ENCODE measurements around the gene RNF166. TPM values are rescaled to one million over a fixed set of nuclear protein-coding genes. Genes with fewer than 3 reads are reported as not detected.
A peak's percentile ranks its signal among the peaks of the same experiment; 100 is the strongest.

Gene RNF166
- total and polyA plus RNA-seq, 2 donors from 2014 or later: 16.3 to 31.4 TPM

DNA sequence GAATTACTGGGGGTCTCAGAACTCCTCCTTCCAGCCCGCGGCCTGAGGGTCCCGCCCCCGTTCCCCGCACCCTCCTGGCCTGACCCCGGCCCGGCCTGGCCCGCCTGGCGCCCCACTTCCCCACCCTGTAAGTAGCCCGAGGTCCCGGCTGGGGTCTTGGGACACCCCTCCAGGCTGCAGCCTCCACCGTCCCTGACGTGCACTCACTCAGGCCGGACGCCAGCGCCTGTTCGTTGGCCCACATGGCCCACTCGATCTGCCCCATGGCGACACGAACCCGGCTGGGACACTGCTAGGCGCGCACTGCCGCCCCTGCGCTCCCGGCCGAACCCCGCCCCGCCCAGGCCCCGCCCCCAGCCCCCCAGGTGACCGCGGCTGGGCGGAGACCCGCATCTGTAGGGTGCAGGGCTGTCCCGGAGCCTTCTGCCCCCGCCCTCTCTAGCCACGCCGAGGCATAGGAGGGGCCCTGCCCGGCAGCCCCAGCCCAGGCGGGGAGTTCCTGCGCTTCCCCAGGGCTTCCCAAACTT, 55.4 kb downstream of the RNF166 start, which contains the start of gene CYBA:
Gene CYBA (minus strand): TSS at position 305 of the 527 bp plus-strand sequence. CDS start 40 bp downstream, at position 265.
- Histone ChIP-seq H3K27ac (ENCODE audit: low read depth in 2 of 2, low read length in 2 of 2) (peak within 1 kb of the TSS; percentile 67 to 70), H3K36me3 (ENCODE audit: control insufficient read depth in 2 of 3, insufficient read depth in 3 of 3, low read length in 3 of 3) (peaks cover 0 to 3% (median 0%) of the 10 kb centered on the region in 3 donors), H3K27me3 (ENCODE audit: control insufficient read depth, insufficient read depth, low read length) (no peaks in the 10 kb centered on the region), H3K4me3 (ENCODE audit: low read length in 3 of 3) (peak within 1 kb of the TSS; percentile 39 to 73 (median 53)), H3K9me3 (ENCODE audit: control insufficient read depth in 2 of 3, insufficient read depth in 1 of 3, low read length in 3 of 3) (no peaks in the 10 kb centered on the region), H3K4me1 (ENCODE audit: control insufficient read depth in 2 of 3, insufficient read depth in 2 of 3, low read depth in 1 of 3, low read length in 3 of 3) (peaks cover 0 to 12% (median 3%) of the 10 kb centered on the region in 3 donors), H3K9ac (ENCODE audit: low read length in 3 of 3) (peak within 1 kb of the TSS; percentile 11 to 78 (median 55))
- TF ChIP-seq, protein P1, sequence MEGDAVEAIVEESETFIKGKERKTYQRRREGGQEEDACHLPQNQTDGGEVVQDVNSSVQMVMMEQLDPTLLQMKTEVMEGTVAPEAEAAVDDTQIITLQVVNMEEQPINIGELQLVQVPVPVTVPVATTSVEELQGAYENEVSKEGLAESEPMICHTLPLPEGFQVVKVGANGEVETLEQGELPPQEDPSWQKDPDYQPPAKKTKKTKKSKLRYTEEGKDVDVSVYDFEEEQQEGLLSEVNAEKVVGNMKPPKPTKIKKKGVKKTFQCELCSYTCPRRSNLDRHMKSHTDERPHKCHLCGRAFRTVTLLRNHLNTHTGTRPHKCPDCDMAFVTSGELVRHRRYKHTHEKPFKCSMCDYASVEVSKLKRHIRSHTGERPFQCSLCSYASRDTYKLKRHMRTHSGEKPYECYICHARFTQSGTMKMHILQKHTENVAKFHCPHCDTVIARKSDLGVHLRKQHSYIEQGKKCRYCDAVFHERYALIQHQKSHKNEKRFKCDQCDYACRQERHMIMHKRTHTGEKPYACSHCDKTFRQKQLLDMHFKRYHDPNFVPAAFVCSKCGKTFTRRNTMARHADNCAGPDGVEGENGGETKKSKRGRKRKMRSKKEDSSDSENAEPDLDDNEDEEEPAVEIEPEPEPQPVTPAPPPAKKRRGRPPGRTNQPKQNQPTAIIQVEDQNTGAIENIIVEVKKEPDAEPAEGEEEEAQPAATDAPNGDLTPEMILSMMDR (IDR thresholded peaks at IDR 0.05; ENCODE audit: borderline replicate concordance, extremely low read depth, insufficient read depth): no peak
- intact Hi-C loops (cut with DNase I): no loop called here
- DNase-seq (peak; percentile 63 to 95 (median 80)), FAIRE-seq (no peak)

DNA sequence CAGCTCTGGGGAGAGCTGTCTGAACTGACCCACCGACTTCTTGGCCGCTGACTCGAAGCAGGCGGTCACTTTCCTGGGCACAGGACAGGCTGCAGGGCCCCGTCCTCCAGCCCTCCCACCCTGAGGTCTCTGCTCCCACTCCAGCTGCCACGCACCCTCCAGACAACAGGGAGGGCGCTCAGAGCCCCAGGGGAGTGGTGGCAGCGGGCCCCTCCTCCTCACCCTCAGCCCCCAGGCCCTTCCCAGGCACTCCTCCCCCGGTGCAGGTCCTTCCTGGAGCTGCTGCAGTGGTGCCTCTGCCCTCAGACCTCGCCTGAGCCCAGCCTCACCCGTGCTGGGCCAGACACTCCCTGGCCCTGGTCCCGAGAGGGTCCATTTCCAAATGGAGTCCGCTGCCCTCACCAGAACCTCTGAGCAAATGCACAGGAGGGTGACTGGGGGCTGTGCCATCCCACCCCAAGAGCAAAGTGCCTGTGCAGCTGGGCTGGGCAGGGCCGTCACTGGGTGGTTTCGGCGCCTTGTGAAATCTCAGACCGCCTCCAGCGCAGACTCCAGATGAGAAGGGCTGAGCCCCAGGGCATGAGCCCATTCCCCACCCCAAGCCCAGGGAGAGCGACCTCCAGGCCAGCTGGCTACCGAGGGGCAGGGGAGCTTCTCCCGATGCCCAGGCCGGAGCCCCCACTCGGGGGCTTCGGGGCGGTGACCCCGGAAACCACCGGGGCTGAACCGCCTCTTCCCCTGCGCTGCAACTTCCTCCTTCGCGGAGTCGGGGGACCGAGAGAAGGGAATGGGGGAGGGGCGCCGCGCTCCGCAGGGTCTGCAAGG, 56.1 kb downstream of the RNF166 start:
- H3K9me3 ChIP-seq (ENCODE audit: control insufficient read depth in 2 of 3, insufficient read depth in 1 of 3, low read length in 3 of 3): no peaks in the 10 kb centered on the region
- DNase-seq (peak; percentile 46 to 90 (median 57)), FAIRE-seq (no peak)
- intact Hi-C loops (cut with DNase I): no loop called here
- peaks cover 0 to 12% (median 3%) of the 10 kb centered on the region in 3 donors for H3K4me1 ChIP-seq (ENCODE audit: control insufficient read depth in 2 of 3, insufficient read depth in 2 of 3, low read depth in 1 of 3, low read length in 3 of 3)
- H3K27ac ChIP-seq (ENCODE audit: low read depth in 2 of 2, low read length in 2 of 2): peak overlapping the region; percentile 53 to 67
- peak overlapping the region; percentile 39 to 73 (median 53) for H3K4me3 ChIP-seq (ENCODE audit: low read length in 3 of 3)
- TF ChIP-seq, protein P1 (IDR thresholded peaks at IDR 0.05; ENCODE audit: borderline replicate concordance, extremely low read depth, insufficient read depth): no peak
- H3K27me3 ChIP-seq (ENCODE audit: control insufficient read depth, insufficient read depth, low read length): no peaks in the 10 kb centered on the region
- H3K36me3 ChIP-seq (ENCODE audit: control insufficient read depth in 2 of 3, insufficient read depth in 3 of 3, low read length in 3 of 3): peaks cover 0 to 3% (median 0%) of the 10 kb centered on the region in 3 donors
- peak overlapping the region in 2 of 3 donors; percentile 55 to 65 for H3K9ac ChIP-seq (ENCODE audit: low read length in 3 of 3)

DNA sequence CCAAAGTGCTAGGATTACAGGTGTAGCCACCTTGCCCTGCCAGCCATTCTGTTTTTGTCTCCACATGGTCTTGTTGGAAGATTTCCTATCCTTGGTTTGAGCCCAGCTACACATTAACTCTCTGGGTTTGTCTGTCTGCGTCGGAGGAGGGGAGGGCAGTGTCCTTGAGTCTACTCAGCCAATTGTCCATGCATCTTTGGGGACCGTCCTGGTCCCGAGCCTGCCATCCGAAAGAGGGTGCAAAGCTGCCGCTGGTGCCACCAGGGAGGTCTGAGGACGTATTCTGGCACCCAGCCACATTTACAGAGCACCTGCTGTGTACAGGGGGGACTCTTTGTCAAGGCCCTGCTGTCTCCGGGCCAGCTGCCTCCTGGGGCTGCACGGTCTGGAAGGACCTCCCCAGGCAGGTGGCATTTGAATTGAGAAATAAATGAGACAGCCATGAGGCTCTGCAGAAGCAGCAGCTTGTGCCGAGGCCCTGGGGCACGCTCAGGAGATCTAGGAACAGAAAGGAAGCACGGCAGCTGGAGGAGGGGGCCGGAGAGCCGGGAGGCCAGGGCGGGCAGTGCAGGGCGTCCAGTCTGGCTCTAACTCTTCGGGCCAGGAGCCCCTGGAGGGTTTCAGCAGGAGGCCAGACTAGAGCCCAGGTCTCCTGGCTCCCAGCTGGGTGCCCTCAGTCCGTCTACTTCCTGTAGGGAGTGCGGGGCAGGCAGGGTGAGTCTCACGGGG, 56.8 kb downstream of the RNF166 start:
- Histone ChIP-seq H3K27ac (ENCODE audit: low read depth in 2 of 2, low read length in 2 of 2) (peak overlapping the region; percentile 41 to 47), H3K4me1 (ENCODE audit: control insufficient read depth in 2 of 3, insufficient read depth in 2 of 3, low read depth in 1 of 3, low read length in 3 of 3) (peaks cover 0 to 12% (median 3%) of the 10 kb centered on the region in 3 donors), H3K27me3 (ENCODE audit: control insufficient read depth, insufficient read depth, low read length) (no peaks in the 10 kb centered on the region), H3K4me3 (ENCODE audit: low read length in 3 of 3) (peak overlapping the region in 2 of 3 donors; percentile 34 to 73), H3K9ac (ENCODE audit: low read length in 3 of 3) (no peak overlapping the region), H3K9me3 (ENCODE audit: control insufficient read depth in 2 of 3, insufficient read depth in 1 of 3, low read length in 3 of 3) (no peaks in the 10 kb centered on the region), H3K36me3 (ENCODE audit: control insufficient read depth in 2 of 3, insufficient read depth in 3 of 3, low read length in 3 of 3) (peaks cover 0 to 2% (median 0%) of the 10 kb centered on the region in 3 donors)
- FAIRE-seq (no peak), DNase-seq (peak in 3 of 5 donors; percentile 26 to 81 (median 61))
- intact Hi-C loops (cut with DNase I): no loop called here
- TF ChIP-seq, protein P1 (IDR thresholded peaks at IDR 0.05; ENCODE audit: borderline replicate concordance, extremely low read depth, insufficient read depth): no peak
